HepG2 (cell line): ENCODE results near the gene FTL. TPM values are rescaled to one million over a fixed set of nuclear protein-coding genes. Genes with fewer than 3 reads are reported as not detected.
A peak's percentile ranks its signal among the peaks of the same experiment; 100 is the strongest.

Source experiments
- E2F2 ChIP-seq: sonication (generic); formaldehyde crosslinking; IDR thresholded peaks from 2 replicates; pipeline ENCODE4 v1.4.0; 2020; ENCODE audit warnings: missing genetic modification reagents, borderline replicate concordance
- GFI1 ChIP-seq: sonication (generic); formaldehyde crosslinking; IDR thresholded peaks from 2 replicates; pipeline ENCODE4 v1.5.0; 2020; ENCODE audit warnings: missing genetic modification reagents, mild to moderate bottlenecking, borderline replicate concordance
- GMEB1 ChIP-seq: sonication (generic); formaldehyde crosslinking; IDR thresholded peaks from 2 replicates; pipeline ENCODE4 v1.5.1; 2020; ENCODE audit warnings: missing genetic modification reagents, mild to moderate bottlenecking, borderline replicate concordance
- MLXIP ChIP-seq: sonication (generic); formaldehyde crosslinking; IDR thresholded peaks from 2 replicates; pipeline ENCODE4 v1.9.0; 2021; ENCODE audit warnings: missing genetic modification reagents, borderline replicate concordance
- NBN ChIP-seq: fragments of 450-650 bp; conservative IDR thresholded peaks from 2 replicates; pipeline ENCODE4 v1.6.1; 2017
- NRL ChIP-seq: sonication (generic); formaldehyde crosslinking; IDR thresholded peaks from 2 replicates; pipeline ENCODE4 v1.5.0; 2020; ENCODE audit warnings: missing genetic modification reagents, mild to moderate bottlenecking, moderate library complexity, borderline replicate concordance
- POLR2AphosphoS5 ChIP-seq: IDR thresholded peaks from 2 replicates; pipeline ENCODE4 v1.6.1; 2012; ENCODE audit warnings: low read depth, low read length
- SIN3B ChIP-seq: fragments of 150-350 bp; IDR thresholded peaks from 2 replicates; pipeline ENCODE4 v1.6.1; 2014; ENCODE audit warnings: low read length
- SIX1 ChIP-seq: sonication (generic); formaldehyde crosslinking; IDR thresholded peaks from 2 replicates; pipeline ENCODE4 v1.4.0; 2020; ENCODE audit warnings: missing genetic modification reagents, borderline replicate concordance
- TRIM24 ChIP-seq: sonication (generic); formaldehyde crosslinking; IDR thresholded peaks from 2 replicates; pipeline ENCODE4 v1.8.0; 2022; ENCODE audit warnings: mild to moderate bottlenecking, missing genetic modification reagents
- ZNF180 ChIP-seq: sonication (generic); formaldehyde crosslinking; IDR thresholded peaks from 2 replicates; pipeline ENCODE4 v1.4.0; 2020; ENCODE audit warnings: low read depth, missing genetic modification reagents, borderline replicate concordance
- ZNF33A ChIP-seq: sonication (generic); formaldehyde crosslinking; IDR thresholded peaks from 2 replicates; pipeline ENCODE4 v1.5.1; 2020; ENCODE audit warnings: missing genetic modification reagents, mild to moderate bottlenecking, moderate library complexity, borderline replicate concordance
- ZNF446 ChIP-seq: sonication (generic); formaldehyde crosslinking; IDR thresholded peaks from 2 replicates; pipeline ENCODE4 v1.5.0; 2020; ENCODE audit warnings: mild to moderate bottlenecking, missing genetic modification reagents
- ZNF460 ChIP-seq: sonication (generic); formaldehyde crosslinking; IDR thresholded peaks from 2 replicates; pipeline ENCODE4 v1.5.1; 2020; ENCODE audit warnings: missing genetic modification reagents, mild to moderate bottlenecking, borderline replicate concordance
- ZNF549 ChIP-seq: sonication (generic); formaldehyde crosslinking; IDR thresholded peaks from 2 replicates; pipeline ENCODE4 v1.5.0; 2020; ENCODE audit warnings: missing genetic modification reagents
- ZNF605 ChIP-seq: sonication (generic); formaldehyde crosslinking; IDR thresholded peaks from 2 replicates; pipeline ENCODE4 v1.8.0; 2022; ENCODE audit warnings: mild to moderate bottlenecking, missing genetic modification reagents
- ZNF770 ChIP-seq: sonication (generic); formaldehyde crosslinking; IDR thresholded peaks from 2 replicates; pipeline ENCODE4 v1.5.0; 2020; ENCODE audit warnings: mild to moderate bottlenecking, missing genetic modification reagents
- ZSCAN12 ChIP-seq: sonication (generic); formaldehyde crosslinking; IDR thresholded peaks from 2 replicates; pipeline ENCODE4 v1.9.0; 2021; ENCODE audit warnings: mild to moderate bottlenecking, missing genetic modification reagents
- polyA plus RNA-seq, 8 experiments: library from polyadenylated mRNA; depleted of rRNA in 3 of 8; stranded (reverse) in 7 of 8; unstranded in 1 of 8; fragments of >200 nt; fragmentation: Illumina TruSeq in 4 of 8; extraction: Trizol in 4 of 8; gene quantifications; 2 replicates each; pipeline versions ENCODE4 v1.2.1 to v1.2.3, GENCODE V29; 2011 to 2016; ENCODE audit warnings: low read depth in 4 of 8, missing spikeins in 1 of 8, mixed read lengths in 1 of 8; ENCODE audit not compliant: insufficient read depth in 1 of 8
- total RNA-seq, 5 experiments: library from RNA; depleted of rRNA; stranded (reverse); fragments of >200 nt; fragmentation: Illumina TruSeq; extraction: Trizol; gene quantifications; 2 replicates each; pipeline ENCODE4 v1.2.3, GENCODE V29; 2016; ENCODE audit warnings: low read depth in 1 of 5

FTL gene
- total and polyA plus RNA-seq, 2 of the 13 experiments (the other 11 are each of a cell fraction or from before 2014, with no cell fraction given), result 2,721 to 8,800 TPM

GRCh38 chr19:48965040-48965805 is at the start of gene FTL (continued):
- peak; percentile 68; the same call in 1 of the 2 replicates for TF ChIP-seq GMEB1
- TF ChIP-seq POLR2AphosphoS5, result peak; percentile 99
- TF ChIP-seq ZNF770 (CRISPR knock-in tag), result peak; percentile 73
- peak; percentile 92; the same call in 1 of the 2 replicates for TF ChIP-seq MLXIP (CRISPR knock-in tag)
- TF ChIP-seq ZNF33A (CRISPR knock-in tag), result no peak; the same call in 1 of the 2 replicates
- no peak for TF ChIP-seq ZNF446 (CRISPR knock-in tag)
- no peak for TF ChIP-seq TRIM24 (CRISPR knock-in tag)
- 0 out of 2 replicates have a peak, but pooled peaks have one; percentile 63 for TF ChIP-seq SIN3B
- peak; percentile 97 for TF ChIP-seq ZSCAN12 (CRISPR knock-in tag)
- TF ChIP-seq GFI1 (CRISPR knock-in tag), result 0 out of 2 replicates have a peak, but pooled peaks have one; percentile 52
- TF ChIP-seq SIX1 (CRISPR knock-in tag), result no peak
- TF ChIP-seq ZNF605 (CRISPR knock-in tag), result peak; percentile 93
- TF ChIP-seq ZNF549, result peak; percentile 87; the same call in 1 of the 2 replicates
- TF ChIP-seq NRL, result peak; percentile 50; the same call in 1 of the 2 replicates
- TF ChIP-seq E2F2 (CRISPR knock-in tag), result peak; percentile 97
- TF ChIP-seq ZNF180 (CRISPR knock-in tag), result peak; percentile 91; the same call in 1 of the 2 replicates
- no peak for TF ChIP-seq NBN
- TF ChIP-seq ZNF460 (CRISPR knock-in tag), result no peak
